Activated CD8-positive, alpha-beta T cell treated with anti-CD3 and anti-CD28 coated beads for 36 hours (primary cell): ENCODE measurements around the gene MMP10. TPM values are rescaled to one million over a fixed set of nuclear protein-coding genes. Genes with fewer than 3 reads are reported as not detected.

Experiments
- ATAC-seq: fragments of 200-7000 bp; cut with Tn5 transposase; one replicate; pipeline ENCODE4 v1.10.0; 2021; ENCODE audit warnings: mild to moderate bottlenecking, moderate library complexity
- CTCF ChIA-PET: fragments of 350-600 bp; sonication (Branson Sonifier 250); formaldehyde crosslinking; loops from one replicate; lab custom pipeline; 2021; ENCODE audit warnings: antibody characterized with exemption; lab: Charles Lee
- POLR2A ChIA-PET: fragments of 350-600 bp; sonication (Branson Sonifier 250); formaldehyde crosslinking; loops from one replicate; lab custom pipeline; 2021; ENCODE audit warnings: antibody characterized with exemption; lab: Charles Lee
- DNase-seq: peaks from one replicate; pipeline ENCODE4 v3.0.0-alpha.2; 2020
- H3K27ac Mint-ChIP-seq: one replicate; pipeline ENCODE4 v1.8.0; 2021; ENCODE audit warnings: mild to moderate bottlenecking, mixed read lengths
- H3K27me3 Mint-ChIP-seq: one replicate; pipeline ENCODE4 v1.8.0; 2021; ENCODE audit warnings: mixed read lengths
- H3K36me3 Mint-ChIP-seq: one replicate; pipeline ENCODE4 v1.8.0; 2021; ENCODE audit warnings: low read depth, mixed read lengths
- H3K4me1 Mint-ChIP-seq: one replicate; pipeline ENCODE4 v1.8.0; 2021; ENCODE audit warnings: low read depth, mixed read lengths
- H3K4me3 Mint-ChIP-seq: one replicate; pipeline ENCODE4 v1.8.0; 2021; ENCODE audit warnings: mild to moderate bottlenecking, moderate library complexity, mixed read lengths
- H3K9me3 Mint-ChIP-seq: one replicate; pipeline ENCODE4 v1.8.0; 2021; ENCODE audit warnings: mixed read lengths
- CTCF ChIP-seq: fragments of 200-600 bp; IDR thresholded peaks from one replicate; pipeline ENCODE4 v1.8.0; 2022; ENCODE audit warnings: antibody characterized with exemption, mild to moderate bottlenecking
- intact Hi-C: fragments of 100-400 bp; cut with micrococcal nuclease; formaldehyde crosslinking; loops from one replicate; pipeline ENCODE4 v1.10.0; 2022
- total RNA-seq, 2 experiments: library from RNA; stranded (reverse); gene quantifications; one replicate each; pipeline ENCODE4 v1.2.3, GENCODE V29; 2021

Gene MMP10
- total RNA-seq, 2 experiments from 2014 or later: not detected

GRCh38 chr11:102722821-102723220 lies 57.6 kb downstream of the MMP10 start:
- H3K4me3 Mint-ChIP-seq: no peak overlapping the region
- DNase-seq: no peak
- no peaks in the 10 kb centered on the region for H3K9me3 Mint-ChIP-seq
- no peaks in the 10 kb centered on the region for H3K4me1 Mint-ChIP-seq
- no peak for ATAC-seq
- TF ChIP-seq CTCF: no peak
- ChIA-PET CTCF (no interaction called here), POLR2A (no interaction called here)
- intact Hi-C loops: no loop called here
- H3K36me3 Mint-ChIP-seq: no peaks in the 10 kb centered on the region
- peaks cover 5% of the 10 kb centered on the region for H3K27me3 Mint-ChIP-seq
- no peak overlapping the region for H3K27ac Mint-ChIP-seq

Other genes with a start within 250 kb of the MMP10 start
- gene MMP7, start 249.9 kb downstream of the MMP10 start, total RNA-seq: not detected
- not detected for gene MMP20, start 155.3 kb downstream of the MMP10 start, total RNA-seq
- not detected for gene MMP27, start 74.9 kb downstream of the MMP10 start, total RNA-seq
- not detected for gene MMP8, start 55.7 kb downstream of the MMP10 start, total RNA-seq
- gene MMP1, start 17.5 kb upstream of the MMP10 start, total RNA-seq: not detected
- not detected for gene MMP3, start 63.0 kb upstream of the MMP10 start, total RNA-seq
- not detected for gene MMP12, start 94.4 kb upstream of the MMP10 start, total RNA-seq
- not detected for gene MMP13, start 175.1 kb upstream of the MMP10 start, total RNA-seq